SK-N-SH treated with all-trans-retinoic acid at 6 μM for 48 hours (cell line): ENCODE data around the gene ALDH3A1.

Experiments used
- TSHZ2 ChIP-seq: fragments of 250-450 bp; sonication (Bioruptor Pico); IDR thresholded peaks from 2 replicates; pipeline ENCODE4 v1.5.0; 2020; ENCODE audit warnings: mild to moderate bottlenecking, moderate library complexity
- ZNF565 ChIP-seq: fragments of 450-650 bp; formaldehyde crosslinking; conservative IDR thresholded peaks from 2 replicates; pipeline ENCODE4 v1.5.0; 2020; ENCODE audit warnings: low read depth, mild to moderate bottlenecking, moderate library complexity
- TF ChIP-seq, protein P1 (sequence below): fragments of 250-450 bp; sonication (Bioruptor Pico); IDR thresholded peaks from 2 replicates; pipeline ENCODE4 v1.8.0; 2020; ENCODE audit warnings: mild to moderate bottlenecking, moderate library complexity, borderline replicate concordance
- TF ChIP-seq, protein P2 (sequence below): fragments of 250-450 bp; sonication (Bioruptor Pico); IDR thresholded peaks from 2 replicates; pipeline ENCODE4 v1.5.1; 2020; ENCODE audit warnings: low read depth, mild to moderate bottlenecking, moderate library complexity

DNA sequence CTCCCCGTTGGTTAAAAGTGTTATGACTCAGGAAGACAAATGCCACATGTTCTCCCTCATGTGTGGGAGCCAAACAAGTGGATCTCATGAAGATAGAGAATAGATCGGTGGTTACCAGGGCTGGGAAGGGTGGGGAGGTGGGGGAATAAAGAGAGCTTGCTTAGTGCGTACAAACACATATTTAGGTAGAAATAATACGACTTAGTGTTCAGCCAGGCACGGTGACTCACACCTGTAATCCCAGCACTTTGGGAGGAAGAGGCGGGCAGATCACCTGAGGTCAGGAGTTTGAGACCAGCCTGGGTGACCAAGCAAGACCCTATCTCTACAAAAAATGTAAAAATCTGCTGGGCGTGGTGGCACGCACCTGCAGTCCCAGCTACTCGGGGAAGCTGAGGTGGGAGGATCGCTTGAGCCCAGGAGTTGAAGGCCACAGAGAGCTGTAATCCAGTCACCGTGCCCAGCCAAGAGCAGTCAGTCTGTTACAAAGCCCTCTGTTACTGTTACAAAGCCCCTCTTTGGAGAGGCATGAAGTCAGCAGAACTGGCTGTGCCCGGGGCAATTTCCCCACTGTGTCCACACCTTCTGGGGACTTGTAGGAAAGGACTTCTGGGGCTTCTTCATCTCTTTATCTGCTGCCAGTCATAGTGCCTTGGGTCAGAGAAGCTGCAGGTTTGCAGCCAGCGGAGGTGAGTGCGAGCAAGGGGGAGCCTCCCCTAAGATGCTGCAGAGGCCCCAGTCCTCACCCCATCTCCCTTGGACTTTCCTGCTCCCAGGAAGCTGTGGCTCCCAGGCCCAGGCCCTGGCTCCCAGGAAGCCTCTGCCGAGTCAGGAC lies 4.3 kb upstream of the ALDH3A1 start:
- TF ChIP-seq, protein P1, sequence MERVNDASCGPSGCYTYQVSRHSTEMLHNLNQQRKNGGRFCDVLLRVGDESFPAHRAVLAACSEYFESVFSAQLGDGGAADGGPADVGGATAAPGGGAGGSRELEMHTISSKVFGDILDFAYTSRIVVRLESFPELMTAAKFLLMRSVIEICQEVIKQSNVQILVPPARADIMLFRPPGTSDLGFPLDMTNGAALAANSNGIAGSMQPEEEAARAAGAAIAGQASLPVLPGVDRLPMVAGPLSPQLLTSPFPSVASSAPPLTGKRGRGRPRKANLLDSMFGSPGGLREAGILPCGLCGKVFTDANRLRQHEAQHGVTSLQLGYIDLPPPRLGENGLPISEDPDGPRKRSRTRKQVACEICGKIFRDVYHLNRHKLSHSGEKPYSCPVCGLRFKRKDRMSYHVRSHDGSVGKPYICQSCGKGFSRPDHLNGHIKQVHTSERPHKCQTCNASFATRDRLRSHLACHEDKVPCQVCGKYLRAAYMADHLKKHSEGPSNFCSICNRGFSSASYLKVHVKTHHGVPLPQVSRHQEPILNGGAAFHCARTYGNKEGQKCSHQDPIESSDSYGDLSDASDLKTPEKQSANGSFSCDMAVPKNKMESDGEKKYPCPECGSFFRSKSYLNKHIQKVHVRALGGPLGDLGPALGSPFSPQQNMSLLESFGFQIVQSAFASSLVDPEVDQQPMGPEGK (CRISPR knock-in tag) = no peak
- TF ChIP-seq TSHZ2 = no peak
- TF ChIP-seq, protein P2, sequence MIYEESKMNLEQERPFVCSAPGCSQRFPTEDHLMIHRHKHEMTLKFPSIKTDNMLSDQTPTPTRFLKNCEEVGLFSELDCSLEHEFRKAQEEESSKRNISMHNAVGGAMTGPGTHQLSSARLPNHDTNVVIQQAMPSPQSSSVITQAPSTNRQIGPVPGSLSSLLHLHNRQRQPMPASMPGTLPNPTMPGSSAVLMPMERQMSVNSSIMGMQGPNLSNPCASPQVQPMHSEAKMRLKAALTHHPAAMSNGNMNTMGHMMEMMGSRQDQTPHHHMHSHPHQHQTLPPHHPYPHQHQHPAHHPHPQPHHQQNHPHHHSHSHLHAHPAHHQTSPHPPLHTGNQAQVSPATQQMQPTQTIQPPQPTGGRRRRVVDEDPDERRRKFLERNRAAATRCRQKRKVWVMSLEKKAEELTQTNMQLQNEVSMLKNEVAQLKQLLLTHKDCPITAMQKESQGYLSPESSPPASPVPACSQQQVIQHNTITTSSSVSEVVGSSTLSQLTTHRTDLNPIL (CRISPR knock-in tag) = no peak
- TF ChIP-seq ZNF565 (CRISPR knock-in tag) = no peak
